HG03575 (cell line): ENCODE measurements around the gene ETNPPL.
"Not testable (repeated sequence)": the region's sequence is repeated elsewhere in the genome, so short reads cannot be mapped to it uniquely, and the experiment has no call there.

Source experiments
- ATAC-seq: cut with Tn5 transposase; IDR thresholded peaks from one replicate; pipeline ENCODE4 v1.9.1; 2021; ENCODE audit not compliant: unreplicated experiment, insufficient number of reproducible peaks, low FRiP score; ENCODE audit errors: extremely low read depth

The ETNPPL gene

GRCh38 chr4:108763986-108764385, 1.1 kb upstream of the ETNPPL start:
- no peak for ATAC-seq

GRCh38 chr4:108763226-108763593, 357 bp upstream of the ETNPPL start:
- ATAC-seq: no peak

DNA sequence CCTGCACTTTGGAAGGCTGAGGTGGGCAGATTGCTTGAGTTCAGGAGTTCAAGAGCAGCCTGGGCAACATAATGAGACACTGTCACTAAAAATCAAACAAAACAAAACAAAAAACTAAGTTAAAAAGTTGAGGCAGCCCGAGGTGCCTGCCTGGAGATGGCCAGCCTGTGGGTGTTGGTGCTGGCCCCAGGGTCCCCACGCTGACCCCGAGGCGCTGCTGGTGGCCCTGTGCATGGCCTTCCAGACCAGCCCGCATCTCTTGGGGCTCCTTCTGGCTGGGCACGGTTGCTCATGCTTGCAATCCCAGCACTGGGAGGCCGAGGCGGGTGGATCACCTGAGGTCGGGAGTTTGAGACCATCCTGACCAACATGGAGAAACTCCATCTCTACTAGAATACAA, 4.4 kb downstream of the ETNPPL start:
- ATAC-seq: no peak

GRCh38 chr4:108754327-108754726, 8.5 kb downstream of the ETNPPL start:
- ATAC-seq: no peak

DNA sequence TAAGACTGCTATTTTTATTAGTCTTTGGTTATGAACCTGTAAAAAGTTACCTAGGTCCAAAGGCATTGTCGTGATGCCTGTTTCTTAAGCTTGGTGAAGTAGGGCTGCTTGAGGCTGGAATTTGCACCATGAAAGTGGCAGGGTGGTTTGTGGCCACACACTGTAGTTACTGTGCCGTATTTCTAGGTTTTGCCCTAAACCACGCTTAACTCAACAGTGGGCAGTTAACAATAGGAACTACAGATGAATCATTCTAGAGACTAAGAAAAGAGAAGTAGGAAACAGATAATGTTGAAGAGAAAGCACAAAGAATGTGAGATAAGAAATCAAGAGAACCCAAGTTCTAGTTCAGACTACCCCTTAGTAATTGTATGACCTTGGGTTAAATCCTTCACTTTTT, 11.5 kb downstream of the ETNPPL start:
- no peak for ATAC-seq

GRCh38 chr4:108749119-108749518, 13.7 kb downstream of the ETNPPL start:
- ATAC-seq: no peak

GRCh38 chr4:108746511-108746910, 16.3 kb downstream of the ETNPPL start:
- ATAC-seq: no peak

DNA sequence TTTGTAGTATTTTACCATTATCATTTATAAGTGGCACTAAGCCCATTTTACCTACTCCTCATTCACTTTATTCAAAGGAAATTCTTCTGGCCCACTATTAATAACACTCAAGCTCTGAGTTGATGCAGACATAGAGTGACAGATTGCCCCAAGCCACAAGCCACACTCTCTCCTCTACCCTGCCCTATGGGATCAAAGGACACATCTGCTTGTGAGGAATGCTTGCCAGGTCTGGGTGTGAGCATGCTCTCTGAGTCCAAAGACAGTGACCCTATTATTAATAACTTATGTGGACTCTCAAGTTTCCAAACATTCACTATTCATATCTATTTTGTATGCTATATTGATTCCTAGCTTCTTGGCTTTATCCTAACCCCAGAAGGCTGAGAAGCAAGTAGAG, 18.5 kb downstream of the ETNPPL start:
- ATAC-seq: no peak

DNA sequence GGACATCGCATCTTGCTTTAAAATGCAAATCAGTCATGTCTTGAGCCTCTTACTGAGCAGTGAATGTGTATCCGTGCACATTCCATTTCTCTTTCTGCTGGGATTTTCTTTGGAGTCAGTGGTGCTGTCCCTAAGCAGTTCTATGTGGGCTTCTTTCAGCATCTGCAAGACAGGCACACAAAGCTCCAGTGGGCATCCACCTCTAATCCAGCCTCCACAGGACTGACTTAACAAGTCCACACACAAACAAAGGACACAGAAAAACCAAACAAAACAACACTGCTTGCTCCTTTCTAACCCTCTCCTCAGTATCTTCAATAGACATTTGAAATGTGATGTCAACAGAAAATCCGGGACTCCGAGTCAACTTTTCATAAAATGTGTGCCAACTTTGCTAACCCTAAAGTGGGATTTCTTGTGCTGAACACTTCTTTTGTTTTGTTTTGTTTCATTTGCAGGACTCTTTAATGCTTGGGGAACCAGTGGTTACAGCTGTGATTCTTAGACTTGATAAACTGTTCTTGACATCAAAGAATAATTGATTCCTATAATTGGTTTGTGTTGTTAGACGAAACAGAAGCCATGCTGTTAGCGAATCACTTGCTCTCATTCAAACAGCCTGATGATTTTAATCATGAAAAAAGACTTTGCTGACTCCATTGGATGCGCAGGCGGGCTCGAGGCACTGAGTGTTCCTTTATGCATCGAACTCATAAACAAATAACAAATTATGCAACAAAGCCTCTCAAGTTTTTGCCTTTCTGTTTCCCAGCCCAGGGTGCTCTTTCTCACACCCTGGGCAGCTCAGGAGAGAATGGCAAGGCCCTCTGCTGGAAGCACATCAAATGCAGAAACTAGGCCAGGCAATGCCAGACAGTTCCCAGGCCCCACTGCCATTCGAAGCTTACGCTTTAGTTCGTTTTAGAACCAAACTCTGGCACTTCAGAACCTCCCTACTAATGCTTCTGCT, 20.1 kb downstream of the ETNPPL start:
- ATAC-seq: no peak

GRCh38 chr4:108738003-108738706, 24.7 kb downstream of the ETNPPL start:
- ATAC-seq: no peak

- ATAC-seq: no peak
Measured at GRCh38 chr4:108731006-108731405, 31.8 kb downstream of the ETNPPL start.

GRCh38 chr4:108730579-108730978, 32.3 kb downstream of the ETNPPL start:
- ATAC-seq: no peak

DNA sequence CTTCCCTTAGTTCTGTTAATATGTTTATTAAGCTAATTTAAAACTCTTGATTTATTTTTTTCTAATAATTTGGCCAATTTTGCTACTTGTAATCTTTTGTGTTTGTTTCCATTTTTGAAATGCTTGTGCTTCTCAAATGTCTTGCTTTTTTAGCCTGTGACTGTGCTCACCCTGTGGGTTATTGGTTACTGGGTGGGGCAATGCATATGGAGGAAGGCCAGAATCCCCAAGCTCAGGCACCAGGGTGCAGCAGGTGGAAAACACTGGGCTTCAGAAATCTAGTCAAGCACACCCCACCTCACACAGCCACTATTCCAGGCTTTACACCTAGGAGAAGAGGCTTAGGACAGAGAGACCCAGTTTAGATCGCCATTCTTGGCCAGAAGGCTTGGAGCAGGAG, 33.1 kb downstream of the ETNPPL start:
- ATAC-seq: no peak

- no peak for ATAC-seq
Measured at GRCh38 chr4:108725457-108725856, 37.4 kb downstream of the ETNPPL start.

DNA sequence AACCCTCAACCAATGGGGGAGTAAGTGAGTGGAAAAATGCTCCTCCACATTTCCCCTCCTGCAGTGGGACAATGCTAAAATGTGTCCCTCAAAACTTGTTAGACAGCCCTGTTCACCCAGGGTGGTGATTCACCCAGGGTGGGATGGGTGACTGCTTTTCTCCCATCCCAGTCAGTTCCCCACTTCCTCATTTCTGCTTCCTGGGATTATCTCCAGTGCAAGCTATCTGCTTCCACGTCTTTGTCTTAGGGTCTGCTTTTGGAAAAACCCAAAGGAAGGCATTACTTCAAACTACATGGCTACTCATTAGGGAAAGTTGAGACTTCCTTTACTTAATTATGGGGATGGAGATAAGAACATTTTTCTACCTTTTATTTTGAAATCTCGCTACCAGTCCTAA, 45.5 kb downstream of the ETNPPL start:
- ATAC-seq: no peak

DNA sequence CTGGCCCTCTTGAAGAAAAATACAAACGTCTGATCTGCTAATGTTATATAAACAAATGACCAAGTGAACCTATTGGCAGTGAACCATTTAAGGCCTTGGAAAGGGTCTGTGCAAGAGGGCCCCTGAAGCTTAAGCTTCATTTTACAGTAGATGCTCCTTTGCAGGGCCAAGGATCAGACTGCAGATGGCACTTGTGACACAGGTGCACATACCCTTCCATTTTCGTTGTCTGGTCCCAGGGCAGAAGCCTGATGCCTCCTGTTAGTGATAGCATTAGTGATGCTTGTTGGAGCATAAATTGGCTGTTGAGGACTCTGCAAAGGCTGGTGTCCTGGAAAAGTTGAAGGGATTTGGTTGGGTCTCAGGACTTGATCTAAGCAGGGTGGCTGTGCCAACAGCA, 46.5 kb downstream of the ETNPPL start:
- no peak for ATAC-seq

DNA sequence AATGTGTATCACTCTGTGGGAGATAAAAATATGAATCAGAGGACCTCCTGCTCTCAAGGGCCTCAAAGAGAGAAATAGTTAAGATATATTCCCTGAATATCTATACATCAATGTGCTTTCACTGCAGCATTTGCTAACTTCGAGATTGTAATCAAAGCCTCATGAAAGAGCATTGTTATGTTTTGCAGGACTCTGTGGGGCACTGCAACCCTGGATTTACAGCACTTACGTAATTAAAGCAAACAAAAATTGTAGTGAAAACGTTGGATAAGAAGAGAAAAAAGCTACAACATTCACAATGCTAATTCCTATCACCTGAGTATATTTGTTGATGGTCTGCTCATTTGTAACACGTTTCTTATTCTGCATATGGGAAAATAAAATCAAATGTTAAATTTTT, 48.0 kb downstream of the ETNPPL start:
- no peak for ATAC-seq

- not testable (repeated sequence) for ATAC-seq
Measured at GRCh38 chr4:108710578-108710977, 52.3 kb downstream of the ETNPPL start.

DNA sequence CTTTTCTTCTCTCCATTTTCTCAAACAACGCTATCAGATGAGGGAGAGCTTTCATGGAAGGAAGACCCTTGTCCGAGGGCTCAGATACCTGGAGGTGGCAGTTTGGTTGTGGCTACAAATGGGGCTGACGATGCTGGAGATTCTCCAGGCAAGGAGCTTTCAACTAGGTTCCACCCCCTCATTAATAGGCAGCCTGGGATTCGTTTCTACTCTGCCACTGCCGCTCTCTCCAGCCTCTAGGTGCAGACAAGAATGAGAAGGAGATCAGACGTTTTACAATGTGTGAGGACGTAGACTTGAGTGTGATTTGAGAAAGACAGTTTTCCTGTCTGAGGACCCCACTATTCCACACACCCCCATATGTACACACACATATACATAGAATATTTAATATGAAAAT, 53.1 kb downstream of the ETNPPL start:
- ATAC-seq: no peak

DNA sequence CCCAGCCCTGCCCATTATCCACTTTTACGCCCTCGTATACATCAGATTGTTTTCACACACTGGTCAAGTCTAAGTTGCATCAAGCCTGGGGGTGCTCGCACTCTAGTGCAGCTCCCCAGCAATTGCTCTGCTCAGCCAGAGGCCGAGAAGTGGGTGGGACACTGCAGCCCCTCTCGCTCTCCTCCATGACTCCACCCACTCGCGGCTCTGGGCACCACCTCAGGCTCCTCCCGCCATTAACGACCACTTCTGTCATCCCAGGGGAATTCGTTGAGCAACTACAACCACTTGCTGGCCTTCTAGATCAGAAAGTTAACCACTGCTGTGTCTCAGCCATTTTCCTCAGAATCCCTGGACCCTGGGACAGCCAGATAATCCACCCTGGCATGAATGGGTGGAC, 53.6 kb downstream of the ETNPPL start:
- no peak for ATAC-seq
